HUES48 (cell line): ENCODE results near the gene CEP85L.

Experiments
- H3K27ac ChIP-seq: one replicate; pipeline ENCODE4 v1.7.0; 2013; ENCODE audit warnings: low read depth, low read length, inconsistent platforms
- H3K27me3 ChIP-seq: 2 replicates; pipeline ENCODE4 v1.6.1; 2013; ENCODE audit warnings: mild to moderate bottlenecking, low read length; ENCODE audit not compliant: control insufficient read depth, insufficient read depth
- H3K36me3 ChIP-seq: 2 replicates; pipeline ENCODE4 v1.6.1; 2013; ENCODE audit warnings: low read length; ENCODE audit not compliant: control insufficient read depth, insufficient read depth
- H3K4me1 ChIP-seq: 2 replicates; pipeline ENCODE4 v1.6.1; 2013; ENCODE audit warnings: mild to moderate bottlenecking, low read length; ENCODE audit not compliant: control insufficient read depth, insufficient read depth
- H3K4me3 ChIP-seq: 2 replicates; pipeline ENCODE4 v1.5.1; 2013; ENCODE audit warnings: mild to moderate bottlenecking, low read depth, low read length
- H3K9ac ChIP-seq: 2 replicates; pipeline ENCODE4 v1.6.1; 2013; ENCODE audit warnings: mild to moderate bottlenecking, low read depth, low read length, moderate library complexity
- H3K9me3 ChIP-seq: 2 replicates; pipeline ENCODE4 v1.6.1; 2013; ENCODE audit warnings: low read length; ENCODE audit not compliant: control insufficient read depth, insufficient read depth

The CEP85L gene

GRCh38 chr6:118639054-118639964, 12.1 kb downstream of the CEP85L start:
- Histone ChIP-seq H3K27me3 (no peaks in the 10 kb centered on the region), H3K9me3 (no peaks in the 10 kb centered on the region), H3K36me3 (no peaks in the 10 kb centered on the region), H3K27ac (no peak overlapping the region), H3K9ac (no peak overlapping the region), H3K4me1 (peaks cover 3% of the 10 kb centered on the region), H3K4me3 (no peak overlapping the region)

GRCh38 chr6:118638288-118638687, 13.1 kb downstream of the CEP85L start:
- no peak overlapping the region for H3K9ac ChIP-seq
- no peak overlapping the region for H3K4me3 ChIP-seq
- H3K27ac ChIP-seq: no peak overlapping the region
- no peaks in the 10 kb centered on the region for H3K36me3 ChIP-seq
- H3K27me3 ChIP-seq: no peaks in the 10 kb centered on the region
- peaks cover 11% of the 10 kb centered on the region for H3K4me1 ChIP-seq
- H3K9me3 ChIP-seq: no peaks in the 10 kb centered on the region

GRCh38 chr6:118635909-118636735, 15.3 kb downstream of the CEP85L start:
- H3K9ac ChIP-seq: no peak overlapping the region
- no peaks in the 10 kb centered on the region for H3K9me3 ChIP-seq
- no peak overlapping the region for H3K4me3 ChIP-seq
- peaks cover 11% of the 10 kb centered on the region for H3K4me1 ChIP-seq
- no peaks in the 10 kb centered on the region for H3K27me3 ChIP-seq
- H3K27ac ChIP-seq: no peak overlapping the region
- H3K36me3 ChIP-seq: no peaks in the 10 kb centered on the region

GRCh38 chr6:118632359-118632758, 19.0 kb downstream of the CEP85L start:
- no peak overlapping the region for H3K9ac ChIP-seq
- H3K27me3 ChIP-seq: no peaks in the 10 kb centered on the region
- H3K9me3 ChIP-seq: no peaks in the 10 kb centered on the region
- H3K27ac ChIP-seq: no peak overlapping the region
- no peaks in the 10 kb centered on the region for H3K36me3 ChIP-seq
- H3K4me1 ChIP-seq: peaks cover 26% of the 10 kb centered on the region
- H3K4me3 ChIP-seq: no peak overlapping the region

GRCh38 chr6:118630923-118631322, 20.5 kb downstream of the CEP85L start:
- Histone ChIP-seq H3K9me3 (peaks cover 7% of the 10 kb centered on the region), H3K27ac (no peak overlapping the region), H3K9ac (no peak overlapping the region), H3K36me3 (no peaks in the 10 kb centered on the region), H3K27me3 (no peaks in the 10 kb centered on the region), H3K4me3 (no peak overlapping the region), H3K4me1 (peaks cover 26% of the 10 kb centered on the region)

GRCh38 chr6:118630067-118630466, 21.3 kb downstream of the CEP85L start:
- Histone ChIP-seq H3K9ac (no peak overlapping the region), H3K36me3 (no peaks in the 10 kb centered on the region), H3K4me1 (peaks cover 26% of the 10 kb centered on the region), H3K27ac (no peak overlapping the region), H3K27me3 (no peaks in the 10 kb centered on the region), H3K9me3 (peaks cover 14% of the 10 kb centered on the region), H3K4me3 (no peak overlapping the region)

GRCh38 chr6:118627724-118628123, 23.7 kb downstream of the CEP85L start:
- Histone ChIP-seq H3K4me3 (no peak overlapping the region), H3K27ac (no peak overlapping the region), H3K4me1 (peaks cover 15% of the 10 kb centered on the region), H3K9ac (no peak overlapping the region), H3K9me3 (peaks cover 14% of the 10 kb centered on the region), H3K27me3 (no peaks in the 10 kb centered on the region), H3K36me3 (no peaks in the 10 kb centered on the region)

- no peak overlapping the region for H3K9ac ChIP-seq
- H3K9me3 ChIP-seq: peaks cover 14% of the 10 kb centered on the region
- no peaks in the 10 kb centered on the region for H3K36me3 ChIP-seq
- no peak overlapping the region for H3K4me3 ChIP-seq
- H3K4me1 ChIP-seq: peaks cover 14% of the 10 kb centered on the region
- no peak overlapping the region for H3K27ac ChIP-seq
- H3K27me3 ChIP-seq: no peaks in the 10 kb centered on the region
Measured at GRCh38 chr6:118625833-118626232, 25.6 kb downstream of the CEP85L start.

GRCh38 chr6:118621799-118622470, 29.5 kb downstream of the CEP85L start:
- Histone ChIP-seq H3K9me3 (peaks cover 14% of the 10 kb centered on the region), H3K4me1 (no peaks in the 10 kb centered on the region), H3K27me3 (no peaks in the 10 kb centered on the region), H3K9ac (no peak overlapping the region), H3K4me3 (no peak overlapping the region), H3K36me3 (no peaks in the 10 kb centered on the region), H3K27ac (no peak overlapping the region)

GRCh38 chr6:118620202-118620601, 31.2 kb downstream of the CEP85L start:
- Histone ChIP-seq H3K9me3 (no peaks in the 10 kb centered on the region), H3K36me3 (no peaks in the 10 kb centered on the region), H3K27me3 (no peaks in the 10 kb centered on the region), H3K9ac (no peak overlapping the region), H3K4me3 (no peak overlapping the region), H3K4me1 (no peaks in the 10 kb centered on the region), H3K27ac (no peak overlapping the region)
